HG03025 (cell line): Measurements from ENCODE around the gene WIPF1.

Source experiments
- ATAC-seq: cut with Tn5 transposase; IDR thresholded peaks from one replicate; pipeline ENCODE4 v1.9.1; 2021; ENCODE audit warnings: mild to moderate bottlenecking, moderate library complexity; ENCODE audit not compliant: unreplicated experiment, low FRiP score

The WIPF1 gene

GRCh38 chr2:174597345-174598047 lies at the start of gene WIPF1:
WIPF1 (minus strand) TSS chr2:174597804; CDS start chr2:174585573, 12,231 bp downstream.
- peak; percentile 36 for ATAC-seq

- ATAC-seq, result no peak
Measured at GRCh38 chr2:174645296-174645695, 47.7 kb upstream of the WIPF1 start.

- no peak for ATAC-seq
Measured at GRCh38 chr2:174644406-174644805, 46.8 kb upstream of the WIPF1 start.

- no peak for ATAC-seq
Measured at GRCh38 chr2:174643356-174643755, 45.8 kb upstream of the WIPF1 start.

DNA sequence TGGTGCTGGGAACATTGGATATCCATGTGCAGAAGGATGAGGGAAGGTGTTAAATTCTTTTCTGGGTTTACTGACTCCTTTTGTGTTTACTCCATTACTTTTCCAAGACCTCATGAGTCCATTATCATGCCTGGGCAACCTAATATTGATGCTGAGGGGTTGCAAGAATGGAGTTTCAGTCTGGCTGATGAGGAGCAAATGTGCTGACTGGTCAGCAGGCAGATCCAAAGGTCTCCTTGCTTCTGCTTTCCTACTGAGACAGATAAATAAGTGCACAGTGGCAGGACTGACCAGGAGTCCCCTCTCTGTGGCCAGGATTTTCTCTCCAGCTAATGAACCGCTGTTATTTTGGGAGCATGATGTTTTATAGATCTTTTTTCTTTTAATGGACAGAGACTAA lies 43.6 kb upstream of the WIPF1 start:
- no peak for ATAC-seq

DNA sequence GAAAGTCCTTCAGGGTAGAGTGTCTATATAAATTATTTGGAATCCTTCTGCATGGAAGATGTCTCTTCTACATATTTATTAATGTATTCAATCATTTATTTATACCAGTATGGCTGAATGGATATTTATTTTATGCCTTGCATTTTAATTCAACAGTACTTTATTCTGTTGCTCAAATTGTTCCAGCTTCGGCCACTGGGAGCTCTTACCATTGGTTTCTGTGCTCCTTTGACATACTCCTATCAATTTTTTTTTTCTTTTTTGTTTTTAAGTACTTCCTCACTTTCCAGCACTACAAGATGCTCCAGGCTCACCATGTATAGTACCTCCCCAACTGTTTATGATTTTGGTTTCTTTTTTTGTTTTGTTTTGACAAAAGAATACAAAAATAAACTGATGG lies 39.4 kb upstream of the WIPF1 start:
- ATAC-seq, result no peak

DNA sequence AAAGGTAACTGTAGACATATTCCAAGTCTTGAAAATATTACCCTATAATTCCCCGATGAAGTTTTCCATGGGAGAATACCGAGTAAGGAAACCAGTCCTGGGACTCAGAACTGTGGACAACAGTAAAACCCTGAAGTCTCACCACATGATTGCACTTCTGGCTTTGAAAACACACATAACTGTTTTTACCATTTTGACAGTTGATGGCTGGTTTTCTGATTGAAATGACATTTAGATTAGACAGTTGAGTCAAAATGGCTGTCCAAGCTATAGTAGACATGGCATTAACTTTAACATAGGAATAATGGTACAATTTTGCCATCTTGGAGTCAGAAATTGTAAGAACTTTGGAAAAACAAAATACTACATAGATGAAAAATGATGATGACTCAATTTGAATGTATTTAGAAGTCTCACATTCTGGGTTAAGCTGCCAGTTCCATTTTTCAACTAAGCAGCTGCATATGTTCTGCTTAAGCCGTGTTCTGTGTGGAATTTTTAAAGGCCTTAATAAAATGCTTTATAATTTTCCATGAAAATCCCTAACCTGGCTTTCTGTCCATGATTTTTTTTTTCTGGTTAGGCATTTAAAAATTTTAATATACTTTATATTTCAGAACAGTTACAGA lies 38.3 kb upstream of the WIPF1 start:
- ATAC-seq, result no peak

DNA sequence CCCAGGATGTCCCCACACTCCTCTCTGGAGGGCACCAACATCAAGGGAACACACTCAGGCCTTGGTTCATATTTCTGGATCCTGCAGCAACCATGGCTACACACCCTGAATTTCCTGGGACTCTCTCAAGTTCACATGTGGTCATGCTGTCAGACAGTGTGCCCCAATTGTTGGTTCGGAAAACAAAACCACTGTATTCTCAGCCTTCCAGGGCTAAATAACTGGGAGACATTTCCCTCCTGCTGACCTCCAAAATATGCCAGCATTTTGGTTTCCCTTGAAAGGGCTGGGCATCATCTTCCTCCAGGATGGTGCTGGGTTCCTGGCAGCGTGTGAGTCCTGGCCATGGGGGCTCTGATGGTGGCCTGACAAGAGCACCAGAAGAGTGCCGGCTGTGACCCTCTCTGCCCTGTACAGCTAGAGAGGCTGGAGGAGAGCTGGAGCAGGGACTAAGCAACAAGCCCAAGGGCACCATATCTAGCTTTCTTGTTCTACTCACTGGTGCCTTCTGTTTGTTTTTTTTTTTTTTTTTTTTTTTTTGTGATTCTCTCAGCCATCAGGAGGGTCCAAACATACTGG lies 37.5 kb upstream of the WIPF1 start:
- ATAC-seq, result no peak

- ATAC-seq, result peak; percentile 67
Measured at GRCh38 chr2:174634130-174635014, 36.8 kb upstream of the WIPF1 start.

- no peak for ATAC-seq
Measured at GRCh38 chr2:174633623-174633930, 36.0 kb upstream of the WIPF1 start.

DNA sequence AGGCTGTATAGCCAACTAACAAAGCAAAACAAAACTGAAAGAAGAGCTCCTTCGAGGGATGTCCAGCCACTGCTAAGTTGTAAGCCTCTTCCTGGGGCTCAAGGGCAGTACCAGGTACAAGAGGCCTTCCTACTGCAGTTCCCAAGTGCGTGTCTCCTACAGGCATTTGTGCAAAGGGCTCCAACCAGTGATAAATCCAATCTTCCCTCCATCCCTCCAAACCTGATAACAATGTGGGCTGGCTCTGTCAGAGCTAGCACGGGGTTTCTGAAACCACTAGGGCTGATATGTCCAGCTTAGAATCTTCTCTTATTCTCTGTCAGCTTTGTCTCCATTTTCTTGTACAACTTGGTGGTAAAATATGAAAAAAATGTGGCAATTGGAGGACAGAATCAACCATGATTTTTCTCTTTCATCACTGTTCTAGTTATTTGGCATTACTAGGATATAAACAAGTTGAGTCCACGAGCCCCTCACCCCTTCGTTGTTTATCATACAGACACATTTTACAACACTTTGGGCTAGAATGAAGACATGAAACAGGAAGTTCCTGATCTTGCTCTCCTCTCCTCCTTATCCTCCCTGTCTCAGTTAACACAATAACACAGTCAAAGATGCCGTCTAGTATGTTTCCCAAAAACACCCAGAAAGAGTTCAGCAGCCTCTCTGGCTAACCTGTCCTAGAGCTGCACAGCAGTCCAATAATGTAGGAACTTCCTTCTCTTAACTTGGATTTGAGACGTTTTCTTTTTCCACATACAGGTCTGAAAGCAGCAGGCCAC lies 35.4 kb upstream of the WIPF1 start:
- no peak for ATAC-seq

DNA sequence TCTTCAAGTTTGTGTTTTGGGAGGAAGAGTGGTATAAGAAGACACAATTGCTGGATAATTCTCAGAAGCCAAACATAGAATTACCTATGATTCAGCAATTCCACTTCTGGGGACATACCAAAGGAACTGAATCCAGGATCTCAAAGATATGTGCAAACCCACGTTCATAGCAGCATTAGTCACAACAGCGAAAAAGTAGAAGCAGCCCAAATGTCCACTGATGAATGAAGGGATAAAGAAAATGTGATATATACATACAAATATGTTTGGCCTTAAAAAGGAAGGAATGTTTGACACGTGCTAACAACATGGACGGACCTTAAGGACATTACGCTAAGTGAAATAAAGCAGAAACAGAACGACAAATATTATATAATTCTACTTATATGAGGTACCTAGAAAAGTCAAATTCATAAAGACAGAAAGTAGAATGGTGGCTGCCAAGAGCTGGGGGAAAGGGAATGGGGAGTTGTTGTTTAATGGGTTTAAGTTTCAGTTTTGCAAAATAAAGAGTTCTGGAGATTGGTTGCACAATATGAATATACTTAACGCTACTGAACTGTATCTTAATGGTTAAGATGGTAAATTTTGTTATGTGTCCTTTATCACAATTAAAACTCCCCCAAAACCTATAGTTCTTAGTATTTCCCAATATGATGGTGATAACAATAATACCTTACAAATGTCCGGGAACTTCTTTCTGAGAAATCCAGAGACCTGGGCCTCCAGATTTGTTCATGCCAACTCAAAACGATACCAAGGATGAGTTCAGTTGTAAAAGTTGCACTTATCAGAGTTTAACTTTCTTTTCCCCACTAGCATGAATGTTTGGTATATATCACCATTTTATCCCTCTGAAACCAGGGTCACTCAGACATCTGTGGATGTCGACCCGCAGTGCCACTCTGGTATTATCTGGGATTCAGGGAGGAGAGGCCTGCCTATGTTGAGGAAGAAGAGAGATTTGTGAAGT lies 33.7 kb upstream of the WIPF1 start:
- no peak for ATAC-seq

GRCh38 chr2:174630107-174630506 lies 32.5 kb upstream of the WIPF1 start:
- no peak for ATAC-seq

GRCh38 chr2:174629506-174629905 lies 31.9 kb upstream of the WIPF1 start:
- no peak for ATAC-seq

DNA sequence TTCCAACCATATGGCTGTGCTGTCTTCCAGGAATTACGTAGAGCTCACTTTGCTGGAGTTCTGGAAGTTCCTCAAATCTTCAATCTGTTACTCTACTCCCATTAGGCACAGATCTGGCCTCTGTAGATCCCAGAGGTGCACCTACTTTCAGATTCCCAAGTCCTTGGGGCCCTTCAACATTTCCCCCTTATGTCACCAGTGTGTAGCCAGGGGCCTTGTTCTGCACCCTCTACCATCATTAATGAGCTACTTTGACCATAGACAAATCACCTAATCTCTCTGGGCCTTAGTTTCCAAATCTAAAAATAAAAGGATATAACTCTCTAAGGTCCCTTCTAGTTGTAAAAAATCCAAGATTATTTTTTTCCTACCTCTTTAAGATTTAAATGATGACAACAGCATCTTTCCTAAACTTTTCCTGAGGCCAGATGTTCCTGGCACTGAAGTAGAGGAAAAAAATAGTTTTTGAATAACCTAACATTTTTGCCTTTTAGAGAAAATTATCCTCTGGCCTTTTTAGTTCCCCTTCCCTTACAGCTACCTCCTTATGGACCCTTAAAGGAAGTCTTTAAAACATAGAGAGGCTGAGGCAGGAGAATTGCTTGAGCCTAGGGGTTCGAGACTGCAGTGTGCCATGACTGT lies 31.0 kb upstream of the WIPF1 start:
- ATAC-seq, result no peak

DNA sequence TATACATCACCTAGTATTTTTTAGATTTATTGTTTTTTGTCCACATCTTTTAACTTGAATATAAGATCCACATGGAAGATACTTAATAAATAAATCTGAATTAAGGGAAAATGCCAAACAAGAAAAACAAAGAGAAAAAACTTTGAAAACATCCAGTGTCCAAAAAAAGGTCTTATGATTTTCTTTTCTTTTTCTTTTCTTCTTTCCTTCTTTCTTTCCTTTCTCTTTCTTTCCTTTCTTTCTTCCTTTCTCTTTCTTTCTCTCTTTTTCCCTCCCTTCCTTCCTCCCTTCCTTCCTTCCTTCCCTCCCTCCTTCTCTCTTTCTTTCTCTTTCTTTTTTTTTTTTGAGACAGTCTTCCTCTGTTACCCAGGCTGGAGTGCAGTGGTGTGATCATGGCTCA lies 29.6 kb upstream of the WIPF1 start:
- ATAC-seq, result no peak

DNA sequence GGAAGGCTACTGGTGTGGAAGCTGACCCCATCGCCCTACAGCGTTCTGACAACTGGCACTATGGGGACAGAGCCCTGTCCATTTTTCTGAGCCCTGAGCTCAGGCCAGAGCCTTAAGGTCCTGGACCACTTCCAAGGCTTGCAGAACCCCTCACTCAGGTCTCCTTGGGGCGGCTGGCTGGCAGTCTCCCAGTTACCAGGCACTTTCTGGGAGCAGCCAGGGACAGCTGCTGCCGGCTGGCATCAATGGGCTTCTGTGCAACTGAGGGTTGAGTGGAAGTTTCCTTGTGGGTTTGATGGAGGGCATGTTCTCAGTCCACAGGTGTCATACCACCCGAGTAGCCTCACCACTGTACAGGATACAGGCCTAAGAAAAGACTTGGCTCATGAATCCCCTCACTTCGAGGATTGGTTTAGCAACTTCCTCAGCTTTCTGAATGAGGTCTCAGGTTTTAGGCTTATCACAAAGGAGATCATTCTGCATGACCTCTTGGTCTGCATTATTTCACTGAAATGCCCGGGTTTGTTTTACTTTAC lies 27.4 kb upstream of the WIPF1 start:
- ATAC-seq, result no peak

- no peak for ATAC-seq
Measured at GRCh38 chr2:174623690-174624089, 26.1 kb upstream of the WIPF1 start.
